Smooth muscle cell (in vitro differentiated cells): ENCODE data around the gene TM7SF3. TPM values are rescaled to one million over a fixed set of nuclear protein-coding genes. Genes with fewer than 3 reads are reported as not detected.

Source experiments
- DNase-seq: peaks from one replicate; lab custom pipeline; 2025; ENCODE audit not compliant: unreplicated experiment; lab: John Stamatoyannopoulos, UW
- H2AFZ ChIP-seq: fragments of 200-600 bp; sonication (generic); 2 replicates; pipeline ENCODE4 v1.6.0; 2016; ENCODE audit warnings: antibody characterized with exemption, low read depth, mild to moderate bottlenecking
- H3F3A ChIP-seq: fragments of 200-600 bp; sonication (generic); 2 replicates; pipeline ENCODE4 v1.6.0; 2017; ENCODE audit warnings: antibody characterized with exemption, low read depth
- H3K27ac ChIP-seq: fragments of 200-600 bp; sonication (generic); 2 replicates; pipeline ENCODE4 v1.5.1; 2016; ENCODE audit warnings: low read depth, mild to moderate bottlenecking
- H3K27me3 ChIP-seq: fragments of 200-600 bp; sonication (generic); 2 replicates; pipeline ENCODE4 v1.6.1; 2016; ENCODE audit warnings: low read depth, mild to moderate bottlenecking
- H3K36me3 ChIP-seq: fragments of 200-600 bp; sonication (generic); 2 replicates; pipeline ENCODE4 v1.5.1; 2016; ENCODE audit warnings: low read depth
- H3K4me1 ChIP-seq: fragments of 200-600 bp; sonication (generic); 2 replicates; pipeline ENCODE4 v1.5.1; 2016; ENCODE audit warnings: low read depth
- H3K4me2 ChIP-seq: fragments of 200-600 bp; sonication (generic); 2 replicates; pipeline ENCODE4 v1.6.0; 2016; ENCODE audit warnings: mild to moderate bottlenecking
- H3K4me3 ChIP-seq: fragments of 200-600 bp; sonication (generic); 2 replicates; pipeline ENCODE4 v1.5.1; 2016; ENCODE audit warnings: mild to moderate bottlenecking
- H3K79me2 ChIP-seq: fragments of 200-600 bp; sonication (generic); 2 replicates; pipeline ENCODE4 v1.6.0; 2016; ENCODE audit warnings: low read depth, mild to moderate bottlenecking
- H3K9ac ChIP-seq: fragments of 200-600 bp; sonication (generic); 2 replicates; pipeline ENCODE4 v1.6.0; 2016; ENCODE audit warnings: low read depth
- H3K9me3 ChIP-seq: fragments of 200-600 bp; sonication (generic); replicated peaks from 2 replicates; pipeline ENCODE4 v1.5.1; 2016; ENCODE audit warnings: low read depth
- H4K20me1 ChIP-seq: fragments of 200-600 bp; sonication (generic); 2 replicates; pipeline ENCODE4 v1.6.0; 2016; ENCODE audit warnings: low read depth
- WGBS: methylation state at CpG from one replicate; pipeline ENCODE4 v1.1.7; 2016; ENCODE audit warnings: low lambda C conversion rate; 5-methylcytosine and 5-hydroxymethylcytosine counted together
- polyA plus RNA-seq: library from polyadenylated mRNA; unstranded; fragments of >200 nt; fragmentation: Nextera tagmentation; extraction: Ambion mirVana; gene quantifications from 2 replicates; pipeline ENCODE4 v1.2.1, GENCODE V29; 2016
- total RNA-seq: library from RNA; depleted of rRNA; stranded (reverse); fragments of >200 nt; gene quantifications from 2 replicates; pipeline ENCODE4 v1.2.3, GENCODE V29; 2014
- TF ChIP-seq, protein P1 (sequence below): fragments of 200-600 bp; sonication (generic); IDR thresholded peaks from 2 replicates; pipeline ENCODE4 v1.5.1; 2017; ENCODE audit warnings: borderline replicate concordance, mild to moderate bottlenecking, antibody characterized with exemption; ENCODE audit not compliant: insufficient read depth, poor library complexity, severe bottlenecking

The TM7SF3 gene
- total and polyA plus RNA-seq, 2 experiments from 2014 or later: 48.2 to 67.4 TPM

DNA sequence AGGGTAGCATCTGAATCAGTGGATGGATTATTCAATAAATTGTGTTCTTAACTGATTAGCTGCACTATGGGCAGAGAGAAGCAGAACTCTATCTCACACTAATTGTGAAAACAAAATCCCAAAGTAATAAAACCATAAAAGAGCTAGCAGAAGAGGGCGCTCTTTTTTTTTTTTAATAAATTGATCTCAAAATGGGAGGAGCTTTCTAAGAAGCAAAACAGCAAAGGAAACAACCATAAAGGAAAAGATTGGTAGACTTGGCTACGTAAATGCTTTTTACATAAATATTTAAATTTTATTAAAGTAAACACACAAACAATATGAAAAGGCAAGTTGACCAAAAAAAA lies 1.5 kb upstream of the TM7SF3 start:
- peak overlapping the region; percentile 92 for H2AFZ ChIP-seq
- no peak for DNase-seq
- no peaks in the 10 kb centered on the region for H4K20me1 ChIP-seq
- no peaks in the 10 kb centered on the region for H3K27me3 ChIP-seq
- no peaks in the 10 kb centered on the region for H3K9me3 ChIP-seq
- H3K27ac ChIP-seq: peak overlapping the region; percentile 88
- TF ChIP-seq, protein P1, sequence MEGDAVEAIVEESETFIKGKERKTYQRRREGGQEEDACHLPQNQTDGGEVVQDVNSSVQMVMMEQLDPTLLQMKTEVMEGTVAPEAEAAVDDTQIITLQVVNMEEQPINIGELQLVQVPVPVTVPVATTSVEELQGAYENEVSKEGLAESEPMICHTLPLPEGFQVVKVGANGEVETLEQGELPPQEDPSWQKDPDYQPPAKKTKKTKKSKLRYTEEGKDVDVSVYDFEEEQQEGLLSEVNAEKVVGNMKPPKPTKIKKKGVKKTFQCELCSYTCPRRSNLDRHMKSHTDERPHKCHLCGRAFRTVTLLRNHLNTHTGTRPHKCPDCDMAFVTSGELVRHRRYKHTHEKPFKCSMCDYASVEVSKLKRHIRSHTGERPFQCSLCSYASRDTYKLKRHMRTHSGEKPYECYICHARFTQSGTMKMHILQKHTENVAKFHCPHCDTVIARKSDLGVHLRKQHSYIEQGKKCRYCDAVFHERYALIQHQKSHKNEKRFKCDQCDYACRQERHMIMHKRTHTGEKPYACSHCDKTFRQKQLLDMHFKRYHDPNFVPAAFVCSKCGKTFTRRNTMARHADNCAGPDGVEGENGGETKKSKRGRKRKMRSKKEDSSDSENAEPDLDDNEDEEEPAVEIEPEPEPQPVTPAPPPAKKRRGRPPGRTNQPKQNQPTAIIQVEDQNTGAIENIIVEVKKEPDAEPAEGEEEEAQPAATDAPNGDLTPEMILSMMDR: peak; percentile 50
- H3K4me1 ChIP-seq: peaks cover 9% of the 10 kb centered on the region
- H3K9ac ChIP-seq: no peak overlapping the region
- no peaks in the 10 kb centered on the region for H3K36me3 ChIP-seq
- peak overlapping the region; percentile 93 for H3K4me2 ChIP-seq
- no peak overlapping the region for H3K4me3 ChIP-seq
- WGBS: 38% methylated on average over 2 of the region's 2 CpGs
- H3K79me2 ChIP-seq: peaks cover 8% of the 10 kb centered on the region
- peaks cover 19% of the 10 kb centered on the region for H3F3A ChIP-seq

DNA sequence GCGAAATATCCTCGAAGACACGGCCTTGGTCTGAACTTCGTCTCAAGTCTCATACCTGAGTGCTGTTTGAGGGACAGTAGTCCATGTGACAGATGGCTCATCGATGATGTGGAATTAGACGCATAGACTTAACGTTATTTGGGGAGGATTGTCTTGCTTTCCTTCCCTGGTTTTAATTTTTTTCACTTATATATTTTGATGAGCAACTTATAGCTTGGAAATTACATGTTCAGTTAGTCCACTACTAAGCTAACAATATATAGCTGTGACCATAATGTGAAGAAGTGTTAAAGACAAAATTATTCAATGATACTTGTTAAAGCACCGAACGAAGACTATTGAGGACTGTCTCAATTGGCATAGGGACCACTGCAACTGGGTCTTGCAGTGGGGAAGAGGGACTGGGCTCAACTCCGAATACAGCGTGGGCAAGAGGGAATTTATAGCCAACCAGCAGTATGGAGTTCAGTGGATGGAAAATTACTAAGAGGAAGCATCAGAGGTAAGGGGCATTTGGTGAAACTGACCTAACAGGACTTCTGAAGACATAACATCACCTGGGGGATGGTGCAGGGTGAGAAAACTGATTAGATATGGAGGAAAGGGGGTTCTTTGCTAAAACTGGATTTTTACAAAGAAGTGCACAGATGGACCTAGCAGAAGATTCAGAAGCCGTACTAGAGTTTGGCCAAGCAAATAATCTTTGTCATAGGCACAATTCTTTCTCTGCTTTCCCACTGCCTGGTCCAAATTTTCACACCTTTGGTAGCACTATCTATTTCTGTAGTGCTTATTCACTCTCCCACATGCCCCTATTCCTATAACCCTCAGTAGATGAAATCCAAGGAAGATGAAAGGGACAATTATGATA lies 910 bp upstream of the TM7SF3 start:
- H3K79me2 ChIP-seq: peaks cover 12% of the 10 kb centered on the region
- H3K4me1 ChIP-seq: peaks cover 9% of the 10 kb centered on the region
- peak overlapping the region; percentile 88 for H3K27ac ChIP-seq
- no peak for DNase-seq
- peak overlapping the region; percentile 84 for H3K4me3 ChIP-seq
- TF ChIP-seq, protein P1: no peak
- no peaks in the 10 kb centered on the region for H3K9me3 ChIP-seq
- no peaks in the 10 kb centered on the region for H3K36me3 ChIP-seq
- H3F3A ChIP-seq: peaks cover 19% of the 10 kb centered on the region
- H4K20me1 ChIP-seq: no peaks in the 10 kb centered on the region
- peak overlapping the region; percentile 93 for H3K4me2 ChIP-seq
- 59% methylated on average over 12 of the region's 12 CpGs for WGBS
- peak overlapping the region; percentile 92 for H2AFZ ChIP-seq
- no peaks in the 10 kb centered on the region for H3K27me3 ChIP-seq
- H3K9ac ChIP-seq: peak overlapping the region; percentile 82

DNA sequence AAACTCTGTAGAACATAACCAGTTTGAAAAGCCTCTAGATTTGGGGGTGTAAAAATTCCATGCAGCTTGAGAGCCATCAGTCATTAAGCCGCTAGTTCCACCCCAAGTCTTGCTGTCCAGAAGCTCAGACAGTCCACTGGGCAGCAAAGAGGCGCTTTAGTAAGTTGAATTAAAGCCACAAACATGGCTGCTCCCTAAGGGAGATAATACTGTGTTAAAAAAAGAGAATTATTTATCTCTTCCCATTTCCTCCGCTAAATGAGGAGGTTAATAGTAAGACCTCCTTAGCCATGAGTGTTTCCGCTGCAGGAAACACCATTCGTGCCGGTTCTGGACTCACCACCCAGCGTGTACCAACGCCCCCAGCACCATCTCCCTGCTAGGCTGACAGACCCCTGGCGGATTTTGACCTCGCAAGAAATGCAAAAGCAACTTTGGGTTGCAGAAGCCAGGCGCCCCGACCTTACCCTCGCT lies 536 bp downstream of the TM7SF3 start:
- Histone ChIP-seq H3K4me3 (peak overlapping the region; percentile 84), H4K20me1 (peaks cover 9% of the 10 kb centered on the region), H3K79me2 (peaks cover 22% of the 10 kb centered on the region), H3K9ac (peak overlapping the region; percentile 15), H2AFZ (peak overlapping the region; percentile 92), H3F3A (peaks cover 15% of the 10 kb centered on the region), H3K27ac (peak overlapping the region; percentile 18), H3K4me2 (peak overlapping the region; percentile 93), H3K4me1 (peaks cover 9% of the 10 kb centered on the region), H3K27me3 (no peaks in the 10 kb centered on the region), H3K36me3 (no peaks in the 10 kb centered on the region), H3K9me3 (no peaks in the 10 kb centered on the region)
- WGBS: 4% methylated on average over 13 of the region's 13 CpGs
- no peak for DNase-seq
- TF ChIP-seq, protein P1: no peak
